Measurements from ENCODE around the gene GLYATL1.

DNA sequence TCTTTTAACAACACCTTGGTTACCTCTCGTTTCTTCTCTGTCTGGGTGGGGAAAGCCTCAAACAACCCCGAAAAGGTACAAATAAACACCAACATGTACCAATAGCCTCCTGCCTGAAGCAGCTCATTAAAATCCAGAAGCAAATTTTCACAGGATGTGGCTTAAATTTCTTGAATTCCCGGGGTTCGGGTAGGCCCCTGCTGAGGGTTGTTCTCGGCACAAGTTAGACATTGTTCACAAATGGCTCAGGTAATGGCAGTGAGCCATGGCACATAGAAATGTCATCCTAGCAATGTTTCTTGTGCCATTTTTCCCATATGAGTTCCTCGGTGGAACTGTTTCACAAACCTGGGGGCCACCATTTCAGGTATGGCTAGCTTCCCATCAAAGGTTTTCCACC lies 19.7 kb upstream of the GLYATL1 start:
- TF ChIP-seq FOSL2 (IDR thresholded peaks at IDR 0.05) = no peak
- no peak for TF ChIP-seq FOSL2 (CRISPR knock-in tag; IDR thresholded peaks at IDR 0.05)
- no peak for TF ChIP-seq CEBPB (IDR thresholded peaks at IDR 0.05)
- TF ChIP-seq, protein P1, sequence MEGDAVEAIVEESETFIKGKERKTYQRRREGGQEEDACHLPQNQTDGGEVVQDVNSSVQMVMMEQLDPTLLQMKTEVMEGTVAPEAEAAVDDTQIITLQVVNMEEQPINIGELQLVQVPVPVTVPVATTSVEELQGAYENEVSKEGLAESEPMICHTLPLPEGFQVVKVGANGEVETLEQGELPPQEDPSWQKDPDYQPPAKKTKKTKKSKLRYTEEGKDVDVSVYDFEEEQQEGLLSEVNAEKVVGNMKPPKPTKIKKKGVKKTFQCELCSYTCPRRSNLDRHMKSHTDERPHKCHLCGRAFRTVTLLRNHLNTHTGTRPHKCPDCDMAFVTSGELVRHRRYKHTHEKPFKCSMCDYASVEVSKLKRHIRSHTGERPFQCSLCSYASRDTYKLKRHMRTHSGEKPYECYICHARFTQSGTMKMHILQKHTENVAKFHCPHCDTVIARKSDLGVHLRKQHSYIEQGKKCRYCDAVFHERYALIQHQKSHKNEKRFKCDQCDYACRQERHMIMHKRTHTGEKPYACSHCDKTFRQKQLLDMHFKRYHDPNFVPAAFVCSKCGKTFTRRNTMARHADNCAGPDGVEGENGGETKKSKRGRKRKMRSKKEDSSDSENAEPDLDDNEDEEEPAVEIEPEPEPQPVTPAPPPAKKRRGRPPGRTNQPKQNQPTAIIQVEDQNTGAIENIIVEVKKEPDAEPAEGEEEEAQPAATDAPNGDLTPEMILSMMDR (IDR thresholded peaks at IDR 0.05) = no peak
- TF ChIP-seq CHD4 (IDR thresholded peaks at IDR 0.05; ENCODE audit: borderline replicate concordance) = no peak
- TF ChIP-seq JUNB (IDR thresholded peaks at IDR 0.05) = no peak
- TF ChIP-seq, protein P2, sequence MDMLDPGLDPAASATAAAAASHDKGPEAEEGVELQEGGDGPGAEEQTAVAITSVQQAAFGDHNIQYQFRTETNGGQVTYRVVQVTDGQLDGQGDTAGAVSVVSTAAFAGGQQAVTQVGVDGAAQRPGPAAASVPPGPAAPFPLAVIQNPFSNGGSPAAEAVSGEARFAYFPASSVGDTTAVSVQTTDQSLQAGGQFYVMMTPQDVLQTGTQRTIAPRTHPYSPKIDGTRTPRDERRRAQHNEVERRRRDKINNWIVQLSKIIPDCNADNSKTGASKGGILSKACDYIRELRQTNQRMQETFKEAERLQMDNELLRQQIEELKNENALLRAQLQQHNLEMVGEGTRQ (IDR thresholded peaks at IDR 0.05) = no peak
- no peak for TF ChIP-seq RAD21 (conservative IDR thresholded peaks at IDR 0.05 in 1 of 2, IDR thresholded peaks at IDR 0.05 in 1 of 2)
- no peak for TF ChIP-seq REST (IDR thresholded peaks at IDR 0.05)
- no peak for TF ChIP-seq POLR2AphosphoS2 (conservative IDR thresholded peaks at IDR 0.05; ENCODE audit: low read length)
- no peak for TF ChIP-seq BCL3 (IDR thresholded peaks at IDR 0.05)
- TF ChIP-seq POLR2A (IDR thresholded peaks at IDR 0.05; ENCODE audit: low read length) = no peak

Data from A549 (cell line).